NCI-H2081 treated with DMSO at 0.1 percent for 48 hours (cell line): ENCODE data around the gene DYSF.

ENCODE experiments used
- DNase-seq: peaks from one replicate; lab custom pipeline; 2025; lab: John Stamatoyannopoulos, UW

Gene DYSF

DNA sequence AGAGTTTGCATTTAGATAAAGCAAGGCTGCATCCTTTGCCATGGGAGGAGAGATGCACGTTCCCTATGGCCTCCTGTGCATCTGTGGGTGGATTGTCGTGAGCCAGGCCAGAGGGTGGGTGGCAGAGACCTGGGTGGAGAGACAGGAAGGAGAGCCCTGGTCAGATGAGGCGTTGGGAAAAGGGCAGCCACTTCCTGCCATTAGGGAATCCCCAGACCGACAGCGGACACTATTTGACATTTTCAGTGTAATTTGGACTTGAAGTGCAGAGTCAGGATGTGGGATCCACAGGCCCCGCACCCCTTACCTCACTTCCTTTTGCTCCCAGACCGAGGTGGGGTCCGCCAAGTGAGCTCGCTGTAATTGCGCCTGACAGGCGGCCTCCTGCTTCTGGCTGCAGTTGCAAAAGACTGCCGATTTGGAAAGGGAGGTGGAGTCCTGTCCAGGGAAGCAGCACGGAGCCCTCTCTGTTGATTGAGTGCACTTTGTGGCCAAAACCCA lies 150.0 kb downstream of the DYSF start:
- no peak for DNase-seq

DNA sequence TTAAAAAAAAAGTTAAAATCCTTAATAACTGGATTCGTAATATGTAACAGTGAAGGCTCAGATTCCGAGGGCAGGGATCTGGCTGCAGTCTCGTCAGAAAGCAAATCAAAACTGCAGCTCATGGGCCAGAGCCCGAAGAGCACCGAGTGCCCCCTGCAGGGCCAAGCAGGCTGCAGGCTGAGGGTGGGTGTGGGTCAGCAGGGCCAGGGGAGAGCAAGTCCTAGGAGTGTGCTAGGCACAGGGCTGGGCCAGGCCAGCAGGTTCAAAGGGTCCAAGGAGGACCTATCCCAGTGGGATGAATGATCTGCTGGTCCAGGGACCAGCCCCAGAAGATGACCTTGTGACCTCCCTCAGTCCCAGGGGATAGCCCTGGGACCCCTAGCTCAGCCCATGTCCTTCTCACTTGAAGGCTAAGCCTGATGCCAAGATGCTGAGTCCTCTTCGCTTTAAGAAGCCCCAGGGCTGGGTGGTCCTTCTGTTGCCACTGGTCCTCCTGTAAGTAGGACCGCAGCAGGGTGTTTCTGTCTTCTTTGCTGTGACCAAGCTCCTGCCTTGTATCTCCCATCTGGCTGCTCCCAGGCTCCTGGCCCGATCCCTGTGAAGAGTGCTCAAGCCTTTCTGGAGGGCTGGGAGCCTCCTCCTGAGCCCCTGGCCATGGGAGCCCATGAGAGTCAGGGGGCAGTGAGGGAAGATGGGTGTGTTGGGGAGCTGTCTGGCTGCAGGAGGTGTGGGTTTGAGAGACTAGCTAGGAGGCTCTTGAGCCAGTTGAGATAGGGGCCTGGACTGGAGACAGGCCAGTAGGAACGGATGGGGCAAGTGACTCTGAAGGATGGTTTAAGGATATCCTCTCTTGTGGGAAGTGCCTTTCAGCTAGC lies 150.7 kb downstream of the DYSF start:
- no peak for DNase-seq

DNA sequence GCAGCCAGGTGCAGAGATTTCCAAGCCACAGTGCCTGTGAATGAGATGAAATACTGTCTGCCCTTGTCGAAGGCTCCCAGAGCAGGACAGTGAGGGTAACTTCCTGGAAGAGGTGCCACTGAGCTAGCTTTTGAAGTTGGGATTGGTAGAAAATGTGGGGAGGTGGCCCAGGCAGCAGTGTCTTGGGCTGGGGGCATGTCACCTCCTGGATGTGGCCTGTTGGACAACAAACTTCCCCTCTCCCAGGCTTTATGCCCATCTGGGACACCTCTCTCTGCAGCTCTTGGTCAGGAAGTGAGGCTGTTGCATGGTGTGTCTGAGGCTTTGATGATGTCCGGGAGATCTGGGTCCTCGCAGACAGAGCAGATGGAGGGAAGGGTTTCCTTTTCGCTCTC lies 151.4 kb downstream of the DYSF start:
- DNase-seq, result no peak

DNA sequence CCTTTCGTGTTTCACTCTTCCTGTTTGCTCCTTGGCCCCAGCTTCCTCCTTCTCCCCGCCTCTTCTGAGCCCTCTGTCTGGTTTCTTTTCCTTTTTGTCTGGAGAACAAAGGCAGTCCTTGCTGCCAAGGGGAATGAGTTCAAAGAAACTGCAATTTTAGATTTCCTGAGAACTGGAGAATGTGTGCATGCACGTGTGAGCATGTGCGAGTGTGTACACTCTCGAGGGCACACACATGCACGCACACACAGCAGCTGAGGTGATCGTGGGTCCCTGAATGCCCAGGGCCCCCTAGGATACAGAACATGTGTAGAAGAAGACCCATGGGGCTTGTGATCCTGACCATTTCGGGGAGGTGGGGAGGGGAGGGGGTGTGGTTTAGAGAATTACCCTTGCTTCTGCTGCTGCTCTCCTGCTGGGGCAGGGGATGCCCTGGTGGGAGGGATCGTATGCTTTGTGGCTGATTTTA lies 151.8 kb downstream of the DYSF start:
- DNase-seq, result no peak

DNA sequence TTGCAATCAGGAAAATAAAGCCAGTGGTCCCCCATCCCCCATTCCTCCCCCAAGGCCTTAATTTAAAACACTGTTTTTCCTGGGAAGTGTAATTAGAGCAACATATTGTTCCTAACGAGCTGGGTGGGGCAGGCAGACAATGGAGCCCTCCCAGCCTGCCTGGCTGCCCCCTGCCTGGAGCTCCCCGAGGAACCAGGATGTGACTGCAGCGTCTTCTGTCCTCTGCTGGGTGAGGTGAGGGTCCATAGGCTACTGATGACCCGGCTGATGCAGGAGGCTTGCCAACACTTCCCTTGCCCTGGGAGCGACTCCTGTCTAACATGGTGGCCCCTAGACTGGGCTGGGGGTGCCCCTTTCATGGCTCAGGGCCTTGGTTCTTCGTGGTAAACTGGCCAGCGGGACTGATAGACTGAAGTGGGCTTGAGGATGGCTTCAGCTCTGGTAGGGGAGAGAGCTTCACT lies 152.4 kb downstream of the DYSF start:
- no peak for DNase-seq

DNA sequence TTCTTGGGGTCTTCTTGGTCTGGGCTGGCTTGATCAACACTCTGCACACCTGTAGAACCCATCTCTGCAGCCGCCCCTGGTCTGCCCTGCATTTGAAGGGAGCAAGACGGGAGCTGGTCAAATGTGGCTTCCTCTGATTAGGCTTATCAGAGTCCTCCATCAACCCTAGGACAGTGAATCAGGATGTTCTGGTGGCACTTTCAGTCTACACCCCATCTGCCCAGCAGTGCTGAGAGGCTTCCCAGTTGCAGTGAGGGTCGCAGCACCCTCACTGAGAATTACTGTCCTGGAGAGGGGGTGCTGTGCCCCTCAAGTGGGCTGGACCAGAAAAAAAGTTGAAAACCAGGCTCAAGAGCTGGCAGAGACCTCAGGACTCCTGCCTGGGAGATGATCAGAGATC lies 152.9 kb downstream of the DYSF start:
- DNase-seq, result no peak

DNA sequence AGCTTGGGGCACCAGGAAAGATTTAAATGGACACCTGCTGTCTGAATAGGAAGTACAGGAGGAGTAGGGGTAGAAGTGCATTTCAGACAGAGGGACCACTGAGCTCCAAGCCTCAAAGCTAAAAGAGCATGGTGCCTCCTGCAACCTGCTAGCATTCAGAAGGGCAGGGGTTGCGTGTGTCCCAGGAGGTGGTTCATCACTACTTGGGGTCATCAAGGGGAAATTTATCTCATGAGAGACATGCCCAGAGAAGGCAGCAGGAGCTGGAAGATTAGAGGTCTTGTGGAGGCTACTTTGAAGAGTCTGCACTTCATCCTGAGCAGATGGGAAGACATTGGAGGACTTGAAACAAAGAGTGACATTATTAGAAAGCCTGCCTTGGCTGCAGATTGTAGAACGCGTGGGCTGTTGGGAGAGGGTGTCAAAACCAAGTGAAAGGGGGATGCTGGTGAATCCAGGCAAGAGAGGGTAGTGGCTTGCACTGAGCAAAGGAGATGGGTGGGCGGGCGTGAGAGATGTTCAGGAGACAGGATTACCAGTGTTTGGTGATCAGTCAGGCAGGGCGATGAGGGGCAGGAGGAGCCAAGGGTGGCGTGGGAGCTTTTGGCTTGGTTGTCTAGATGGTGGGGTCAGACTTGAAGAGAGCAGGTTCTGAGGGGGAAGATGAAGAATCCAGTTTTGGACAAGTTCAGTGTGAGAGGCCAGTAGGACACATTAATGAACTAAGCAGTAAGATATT lies 154.0 kb downstream of the DYSF start:
- no peak for DNase-seq

DNA sequence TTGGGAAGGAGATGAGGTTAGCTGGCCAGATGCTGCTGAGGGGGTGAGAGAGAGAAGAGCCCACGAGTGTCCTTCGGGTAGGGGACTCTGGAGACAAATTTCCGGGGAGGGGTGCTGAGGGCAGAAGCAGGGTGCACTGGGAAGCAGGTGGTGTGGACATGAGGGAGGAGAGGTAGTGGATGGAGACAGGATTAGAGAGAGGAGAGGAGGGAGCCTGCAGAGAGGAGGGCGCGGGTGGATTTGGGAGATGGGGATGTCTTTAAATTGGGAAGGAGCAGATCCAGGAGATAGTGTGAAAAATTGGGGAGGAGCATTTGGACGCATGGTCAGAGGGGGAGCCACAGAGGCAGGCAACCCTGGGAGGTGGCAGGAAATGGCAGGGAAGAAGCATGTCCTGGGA lies 154.7 kb downstream of the DYSF start:
- no peak for DNase-seq

DNA sequence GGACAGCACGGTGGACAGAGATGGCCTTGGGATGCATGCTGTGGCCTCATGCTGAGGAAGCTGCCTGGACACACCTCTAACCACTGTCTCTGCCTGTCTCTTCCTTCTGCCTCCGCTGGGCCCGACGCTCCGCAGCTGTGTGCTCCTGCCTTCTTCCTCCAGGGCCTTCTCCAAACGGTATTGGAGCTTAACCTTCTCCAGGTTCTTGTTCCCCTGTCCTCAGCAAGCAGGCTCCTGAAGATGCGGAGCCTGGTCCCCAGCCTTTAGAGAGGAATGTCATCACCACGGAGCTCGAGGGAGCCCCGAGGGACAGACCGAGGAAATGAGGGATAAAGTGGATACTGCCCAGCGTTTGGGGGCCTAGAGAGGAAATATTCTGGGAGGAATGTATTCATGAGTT lies 155.1 kb downstream of the DYSF start:
- DNase-seq, result no peak

DNA sequence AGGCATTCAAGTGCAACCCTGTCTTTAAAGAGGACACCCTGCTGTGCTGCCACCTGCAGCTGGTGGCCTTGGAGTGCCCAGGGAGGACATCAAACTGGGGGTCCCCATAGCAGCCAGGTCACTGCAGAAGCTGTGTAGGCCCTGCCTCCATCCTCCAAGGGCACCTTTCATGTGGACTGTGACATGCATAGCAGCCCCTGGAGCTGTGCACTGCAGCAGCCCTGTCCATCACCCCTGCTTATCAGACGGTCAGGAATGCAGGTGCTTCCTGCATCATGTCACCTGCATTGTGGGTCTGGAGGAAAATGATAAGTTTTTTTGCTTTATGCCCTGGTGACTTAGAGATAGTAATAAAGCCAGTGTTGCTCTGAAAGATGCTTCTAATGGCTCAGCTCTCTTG lies 155.7 kb downstream of the DYSF start:
- no peak for DNase-seq

DNA sequence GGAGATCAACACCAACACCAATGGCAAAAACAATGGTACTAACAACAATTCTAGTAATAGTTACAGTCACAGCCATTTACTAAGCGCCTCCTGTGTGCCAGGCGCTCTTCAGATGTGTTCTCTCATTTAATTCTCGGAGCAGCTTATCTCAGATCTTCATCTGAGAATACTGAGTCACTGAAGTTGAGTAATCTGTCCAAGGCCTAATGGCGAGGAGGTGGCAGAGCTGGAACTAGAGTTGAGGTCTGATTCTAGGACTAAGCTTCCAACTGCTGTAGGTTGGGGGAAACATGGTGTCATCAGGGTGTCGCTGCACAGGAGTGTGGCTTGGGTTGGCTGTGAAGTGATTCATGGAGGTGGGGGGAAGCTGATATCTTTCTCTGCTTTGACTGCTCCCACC lies 156.1 kb downstream of the DYSF start:
- DNase-seq, result no peak

DNA sequence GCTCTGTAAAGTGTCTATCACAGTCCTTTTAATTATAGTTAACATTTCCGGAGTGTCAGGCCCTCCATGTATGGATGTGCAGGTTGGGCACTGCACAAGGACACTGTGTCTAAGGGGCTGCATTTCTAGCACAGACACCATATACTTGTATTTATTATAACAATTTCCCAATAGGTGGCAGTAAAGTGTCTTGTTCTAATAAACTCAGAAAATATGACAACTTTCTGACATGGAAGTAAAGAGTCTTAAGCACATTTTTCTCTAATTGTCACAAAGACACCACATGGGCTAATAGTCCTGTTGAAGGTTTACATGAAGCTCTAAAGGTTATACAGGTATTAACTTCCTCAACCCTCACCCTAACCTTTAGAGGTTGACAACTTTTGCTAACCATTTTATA lies 156.6 kb downstream of the DYSF start:
- DNase-seq, result no peak

DNA sequence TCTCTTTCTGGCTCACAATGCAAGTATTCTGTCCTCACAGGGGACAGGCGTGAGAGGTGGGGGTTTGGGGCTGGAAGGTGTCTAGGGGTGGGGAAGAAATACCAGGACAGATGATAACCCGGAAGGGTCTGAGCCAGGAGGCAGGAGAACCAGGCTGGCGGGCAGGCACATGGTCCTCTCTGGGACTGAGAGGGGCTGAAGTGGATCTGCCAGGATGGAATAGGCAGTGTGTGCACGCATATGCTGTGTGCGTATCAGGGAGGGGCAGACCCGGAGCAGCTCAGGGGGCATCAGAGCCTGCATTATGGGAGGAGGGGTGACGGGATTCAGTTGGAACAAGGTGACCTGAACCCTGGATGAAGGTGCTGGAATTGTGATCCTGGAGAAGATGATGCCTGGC lies 157.3 kb downstream of the DYSF start:
- DNase-seq, result no peak

DNA sequence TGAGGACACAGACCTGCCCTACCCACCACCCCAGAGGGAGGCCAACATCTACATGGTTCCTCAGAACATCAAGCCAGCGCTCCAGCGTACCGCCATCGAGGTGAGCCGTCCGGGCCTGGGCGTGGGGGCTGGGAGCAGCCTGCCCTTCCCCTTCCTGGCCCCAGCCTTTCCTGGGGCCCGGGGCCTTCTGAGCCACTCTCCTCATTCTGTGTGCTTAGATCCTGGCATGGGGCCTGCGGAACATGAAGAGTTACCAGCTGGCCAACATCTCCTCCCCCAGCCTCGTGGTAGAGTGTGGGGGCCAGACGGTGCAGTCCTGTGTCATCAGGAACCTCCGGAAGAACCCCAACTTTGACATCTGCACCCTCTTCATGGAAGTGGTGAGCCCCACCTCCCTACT lies 157.9 kb downstream of the DYSF start:
- DNase-seq, result no peak

DNA sequence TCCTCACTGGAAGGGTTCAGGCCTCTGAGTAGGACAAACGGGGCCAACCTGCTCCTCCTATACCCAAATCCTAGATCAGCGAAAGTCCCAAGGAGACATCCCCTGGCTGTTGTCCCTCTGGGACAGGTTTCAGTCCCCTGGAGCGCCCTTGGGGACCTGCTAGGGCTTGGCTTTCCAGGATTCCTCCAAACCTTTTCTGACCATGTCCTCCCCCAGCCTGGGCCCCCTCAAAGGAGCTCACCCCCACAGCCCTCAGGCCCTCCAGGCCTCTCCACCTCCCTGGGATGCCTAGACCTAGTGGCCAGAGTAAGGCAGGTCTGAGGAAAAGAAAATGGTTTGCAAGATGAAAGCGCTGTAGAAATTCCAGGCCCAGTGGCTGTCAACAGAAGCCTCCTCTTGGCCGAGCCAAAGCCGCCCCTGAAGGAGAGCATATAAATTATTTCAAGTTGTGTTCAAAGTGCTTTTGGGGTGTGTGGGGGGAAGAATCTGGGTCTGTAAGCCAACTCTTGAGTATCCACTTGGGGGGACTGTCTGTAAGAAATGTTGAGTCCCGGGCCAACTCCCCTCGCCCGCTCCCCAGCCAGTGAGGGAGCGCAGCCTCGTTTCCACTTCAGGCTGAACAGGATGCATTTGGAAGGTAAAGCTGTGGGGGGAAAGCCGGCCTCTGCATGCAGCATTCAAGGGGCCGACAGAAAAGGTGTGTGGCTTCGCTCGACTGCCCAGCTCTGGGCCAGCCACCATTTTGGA lies 158.6 kb downstream of the DYSF start:
- DNase-seq, result no peak

DNA sequence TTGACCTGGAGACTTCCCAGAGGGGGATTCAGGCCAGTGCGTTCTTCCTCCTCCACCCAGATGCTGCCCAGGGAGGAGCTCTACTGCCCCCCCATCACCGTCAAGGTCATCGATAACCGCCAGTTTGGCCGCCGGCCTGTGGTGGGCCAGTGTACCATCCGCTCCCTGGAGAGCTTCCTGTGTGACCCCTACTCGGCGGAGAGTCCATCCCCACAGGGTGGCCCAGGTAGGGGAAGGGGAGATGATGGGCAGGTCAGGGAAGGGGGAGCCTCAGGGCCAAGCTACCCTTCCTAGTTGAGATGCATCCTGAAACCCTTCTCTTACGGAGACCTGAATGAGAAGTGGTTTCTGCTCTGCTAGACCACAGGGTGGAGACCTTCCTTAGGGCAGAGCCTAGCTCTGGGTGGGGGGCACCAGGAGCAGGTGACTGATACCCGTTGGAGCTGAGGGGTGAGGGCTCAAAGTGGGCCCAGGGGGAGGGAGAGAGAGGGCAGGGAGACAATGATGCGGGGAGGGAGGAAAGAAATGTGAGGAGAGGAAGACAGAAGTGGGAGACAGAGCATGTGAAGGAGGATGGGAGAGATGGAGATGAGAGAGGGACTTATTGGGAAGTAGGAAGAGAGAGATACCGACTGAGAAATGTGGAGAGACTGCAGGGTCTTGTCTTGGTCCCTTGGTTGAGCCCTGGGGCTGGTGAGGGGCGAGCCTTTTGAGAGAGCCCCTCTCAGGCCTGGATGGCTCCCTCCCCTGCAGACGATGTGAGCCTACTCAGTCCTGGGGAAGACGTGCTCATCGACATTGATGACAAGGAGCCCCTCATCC lies 159.4 kb downstream of the DYSF start:
- no peak for DNase-seq

DNA sequence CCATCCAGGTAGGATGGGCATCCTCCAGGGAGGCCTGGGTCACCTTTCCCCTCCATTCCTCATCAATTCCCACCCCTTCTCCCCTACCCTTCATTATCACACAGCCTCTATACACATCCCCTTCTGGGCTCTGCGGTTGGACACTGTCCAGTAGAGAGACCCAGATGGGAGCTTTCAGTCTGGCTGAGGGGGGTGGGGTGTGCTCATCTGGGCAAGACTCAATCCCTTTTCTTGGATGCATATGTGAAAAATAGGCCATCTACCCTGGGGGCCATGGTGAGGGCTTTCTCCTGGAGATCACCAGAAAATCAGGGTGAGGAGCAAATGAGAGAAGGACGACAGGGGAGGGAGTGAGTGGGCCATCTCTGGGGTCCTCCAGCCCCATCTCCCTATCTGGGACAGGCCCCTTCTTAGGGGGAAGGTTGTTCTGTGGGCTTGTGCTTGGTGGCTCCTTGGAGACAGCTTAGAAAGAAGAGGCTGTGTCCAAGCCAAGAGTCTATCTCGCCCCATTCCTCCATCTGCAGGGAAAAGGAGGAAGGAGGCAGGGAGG lies 160.1 kb downstream of the DYSF start:
- DNase-seq, result no peak

DNA sequence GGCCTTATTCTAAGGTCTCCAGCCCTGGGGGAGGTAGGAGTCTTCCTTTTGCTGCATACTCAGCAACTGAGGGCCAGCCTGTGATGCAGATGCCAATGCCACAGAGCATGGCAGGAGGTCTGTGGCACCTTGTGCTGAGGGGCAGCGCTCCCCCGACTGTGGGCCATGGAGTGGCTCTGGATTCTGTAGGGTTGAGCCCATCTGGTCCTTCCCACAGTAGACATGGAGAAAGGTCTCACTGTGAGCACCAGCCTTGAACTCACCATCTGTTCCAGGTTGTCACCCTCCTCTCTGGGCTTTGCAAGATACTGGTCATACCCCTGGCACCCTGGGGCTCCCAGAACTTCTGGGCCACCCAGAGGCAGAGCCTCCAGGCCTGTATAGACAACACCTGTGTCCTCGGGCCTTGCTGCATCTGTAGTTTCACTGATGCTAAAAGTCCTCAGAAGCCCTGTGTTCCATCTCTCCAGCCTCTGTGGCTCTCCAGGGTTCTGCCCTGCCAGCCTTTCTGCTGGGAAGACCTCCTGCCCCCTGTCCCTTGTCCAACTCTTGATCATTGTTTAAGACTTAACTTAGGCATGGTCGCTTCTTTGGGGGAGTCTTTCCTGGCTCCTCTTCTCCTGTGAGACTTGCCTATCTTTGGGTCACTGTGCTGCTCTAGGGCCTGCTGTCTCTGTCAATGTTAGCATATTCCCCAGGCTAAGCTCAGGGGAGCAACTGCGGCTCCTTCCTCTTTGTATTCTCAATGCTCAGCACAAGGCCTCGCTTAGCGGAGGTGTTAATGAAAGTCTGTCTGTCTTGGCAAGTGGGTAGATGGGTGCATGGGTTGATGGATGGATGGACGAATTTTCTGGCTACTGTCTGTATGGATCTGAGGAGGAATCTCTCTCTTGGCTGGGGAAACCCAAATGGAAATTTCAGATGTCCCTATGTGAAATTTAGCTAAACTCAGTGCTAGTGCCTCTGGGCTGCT lies 160.9 kb downstream of the DYSF start:
- DNase-seq, result no peak

DNA sequence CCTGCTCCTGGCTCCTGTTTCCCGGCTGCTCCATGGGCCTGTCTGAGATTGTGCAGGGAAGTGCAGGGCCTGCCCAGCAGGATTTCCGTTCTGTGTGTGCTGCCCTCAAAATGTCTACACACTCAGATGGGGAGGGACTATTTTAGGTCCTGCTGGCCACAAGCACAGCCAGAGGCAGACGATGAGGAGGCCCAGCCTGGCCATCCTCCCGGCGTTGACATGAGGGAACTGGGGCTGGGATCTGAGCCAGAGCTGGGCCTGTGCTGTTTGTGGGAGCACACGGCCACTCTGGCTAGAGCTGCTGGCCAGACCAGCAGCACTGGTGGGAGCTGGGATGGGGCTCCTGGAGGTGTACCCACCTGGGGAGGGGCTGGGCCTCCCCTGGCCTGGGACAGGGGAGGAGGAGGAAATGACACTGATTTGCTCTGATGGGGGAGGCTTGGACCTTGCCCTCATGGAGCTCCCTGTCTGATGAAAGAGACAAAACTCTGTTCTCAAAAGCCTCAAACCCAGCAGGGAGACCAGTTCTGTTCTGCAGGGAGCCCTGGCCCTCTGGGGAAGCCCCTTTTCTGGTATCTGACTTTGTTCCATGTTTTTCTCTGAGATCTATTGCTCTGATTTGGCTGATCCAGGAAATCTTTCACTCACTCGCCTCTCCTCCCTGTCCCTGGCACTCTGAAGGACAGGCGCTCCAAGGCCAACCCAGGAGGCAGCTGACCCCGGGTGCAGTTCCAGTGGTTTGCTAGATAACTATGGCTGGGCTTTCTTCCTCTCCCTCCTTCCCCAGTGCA lies 161.8 kb downstream of the DYSF start:
- no peak for DNase-seq
